HG03432 (cell line): ENCODE results near the gene CEMIP2.
"Not testable (repeated sequence)": the region's sequence is repeated elsewhere in the genome, so short reads cannot be mapped to it uniquely, and the experiment has no call there.

ENCODE experiments used
- ATAC-seq: cut with Tn5 transposase; IDR thresholded peaks from one replicate; pipeline ENCODE4 v1.9.1; 2021; ENCODE audit warnings: mild to moderate bottlenecking, moderate library complexity; ENCODE audit not compliant: unreplicated experiment

The CEMIP2 gene

DNA sequence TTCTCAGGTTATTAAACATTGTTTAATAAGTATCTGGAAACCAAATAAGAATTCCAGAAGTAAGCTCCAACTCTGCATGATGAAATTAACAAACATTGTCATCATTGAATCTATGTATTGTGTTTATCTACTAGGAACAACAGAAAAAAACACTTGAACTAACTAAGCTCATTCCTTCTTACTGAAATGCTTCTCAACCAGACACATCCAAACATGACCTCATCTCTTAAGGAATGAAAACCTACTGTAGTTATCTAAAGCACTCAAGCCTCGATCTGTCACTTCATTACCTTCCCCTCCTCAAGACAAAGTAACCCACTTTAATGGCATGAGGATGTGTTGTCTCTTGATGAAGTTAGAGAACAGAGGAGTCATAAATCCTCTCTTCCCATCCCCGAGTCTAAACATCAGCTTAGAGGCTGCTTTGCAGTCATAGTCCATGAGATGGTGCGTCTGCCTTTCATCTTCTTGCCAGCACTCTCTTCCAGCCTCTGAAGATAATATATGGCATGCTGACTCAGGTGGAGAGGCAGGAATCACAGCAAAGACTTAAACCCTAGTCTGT is 86.5 kb downstream of the CEMIP2 start:
- ATAC-seq: no peak

DNA sequence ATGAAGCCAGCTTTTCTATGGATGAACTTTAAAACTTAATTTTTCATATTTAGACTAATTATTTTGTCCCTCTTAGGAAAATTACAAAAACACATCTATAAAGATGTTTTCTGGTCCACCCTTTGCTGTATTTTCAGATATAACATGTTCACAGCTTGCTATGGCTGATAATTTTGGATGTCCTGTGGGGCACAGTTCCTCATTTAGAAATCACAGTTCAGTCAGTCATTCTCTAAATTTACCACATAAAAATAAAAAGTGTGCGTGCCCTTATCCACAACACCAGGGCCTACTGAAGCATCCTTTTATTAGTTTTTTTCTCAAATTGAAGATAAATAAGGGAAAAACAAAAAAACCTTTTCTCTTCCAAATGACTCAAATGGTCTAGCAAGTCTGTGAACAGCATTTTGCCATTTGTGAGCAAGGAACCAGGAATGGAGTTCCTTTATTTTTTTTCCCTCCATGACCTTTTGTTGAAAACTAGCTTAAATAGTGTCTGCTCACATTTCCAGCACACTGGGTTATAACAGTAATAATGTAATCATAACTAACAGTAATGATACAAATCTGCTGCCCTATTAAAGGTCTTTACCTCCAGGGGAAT is 87.1 kb downstream of the CEMIP2 start:
- ATAC-seq: peak; percentile 52

DNA sequence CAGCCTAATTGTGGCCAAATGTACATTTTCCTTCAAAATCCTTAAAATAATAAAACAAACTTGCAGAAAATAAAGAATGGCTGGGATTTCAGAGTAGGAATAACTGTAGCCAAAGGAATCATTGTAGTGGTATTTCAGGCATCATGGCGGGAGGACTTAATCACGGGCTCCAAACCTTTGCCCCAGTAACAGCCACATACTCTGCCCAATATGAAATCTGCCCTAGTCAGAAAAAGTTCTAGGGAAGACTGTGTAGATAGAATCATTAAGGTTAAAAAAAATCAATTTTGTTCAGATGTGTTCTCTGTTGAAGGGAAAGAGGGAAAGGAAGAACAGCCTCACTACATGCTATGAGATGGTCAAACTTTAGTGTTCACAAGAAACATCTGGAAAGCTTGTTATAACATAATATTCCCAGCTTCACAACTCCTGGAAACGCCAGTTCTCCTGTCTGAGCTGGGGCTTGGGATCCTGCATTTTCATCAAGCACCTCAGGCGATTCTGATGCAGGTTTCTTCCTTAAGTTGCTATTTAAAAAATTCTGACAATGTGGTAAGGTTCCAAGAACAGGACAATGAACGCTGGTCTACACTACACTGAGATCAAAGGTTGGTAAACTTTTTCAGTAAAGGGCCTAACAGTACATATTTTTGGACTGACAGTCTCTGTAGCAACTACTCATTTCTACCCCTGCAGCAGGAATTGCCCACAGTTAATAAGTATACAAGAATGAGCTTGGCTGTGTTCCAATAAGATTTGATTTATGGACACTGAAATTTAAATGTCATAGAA is 87.9 kb downstream of the CEMIP2 start:
- ATAC-seq: peak; percentile 60

DNA sequence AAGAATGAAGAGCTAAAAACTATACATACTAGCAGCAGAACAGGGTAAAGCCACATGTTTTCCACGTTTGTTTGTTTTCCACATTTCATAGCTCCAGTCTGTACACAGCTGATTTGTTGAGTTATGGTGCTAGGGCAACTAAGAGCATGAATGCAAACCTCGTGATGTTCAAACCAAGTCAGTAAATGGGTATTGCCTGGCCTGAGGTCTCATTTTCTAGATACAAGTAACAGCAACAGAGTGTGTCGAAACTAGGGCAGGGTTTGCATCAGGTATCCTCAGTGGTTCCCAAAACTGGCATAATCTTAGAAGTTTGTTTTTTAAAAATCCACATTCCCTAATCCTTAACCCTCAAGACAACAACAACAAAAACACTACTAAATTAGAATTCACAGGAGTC is 89.3 kb downstream of the CEMIP2 start:
- no peak for ATAC-seq

DNA sequence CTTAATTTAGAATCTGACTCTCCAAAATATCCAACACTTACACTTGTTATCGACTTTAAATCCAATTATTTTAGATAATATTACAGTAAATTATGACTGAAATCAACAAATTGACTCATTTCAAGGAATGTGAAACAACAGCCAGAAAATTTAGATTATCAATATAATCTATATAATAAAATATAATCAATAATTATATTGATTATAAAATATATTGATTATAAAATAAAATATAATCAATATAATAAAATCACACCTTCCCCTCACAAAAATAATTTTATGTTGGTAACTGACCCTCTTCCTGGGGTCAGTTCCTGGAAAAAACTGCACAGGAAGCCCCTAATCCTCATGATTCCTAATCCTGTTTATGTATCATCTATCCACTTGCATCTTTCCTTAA is 91.1 kb downstream of the CEMIP2 start:
- ATAC-seq: no peak

DNA sequence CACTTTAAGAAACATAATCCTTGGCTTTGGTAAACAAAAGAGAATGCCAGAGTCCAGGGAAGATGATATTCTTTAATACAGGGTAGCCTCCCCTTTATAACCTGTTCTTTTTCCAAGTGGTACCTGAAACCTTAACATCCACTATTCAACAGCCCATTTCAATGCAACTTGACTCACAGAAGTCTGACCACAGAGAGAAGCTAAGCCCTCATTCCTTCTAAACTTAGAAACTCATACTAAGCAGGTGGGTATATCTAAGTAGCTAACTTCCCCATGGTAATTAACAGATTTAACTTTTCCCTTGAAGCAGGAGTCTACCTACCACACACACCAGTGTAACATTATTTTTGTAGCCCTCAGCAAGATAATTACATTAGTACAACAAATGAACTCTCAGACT is 91.9 kb downstream of the CEMIP2 start:
- ATAC-seq: peak; percentile 41

DNA sequence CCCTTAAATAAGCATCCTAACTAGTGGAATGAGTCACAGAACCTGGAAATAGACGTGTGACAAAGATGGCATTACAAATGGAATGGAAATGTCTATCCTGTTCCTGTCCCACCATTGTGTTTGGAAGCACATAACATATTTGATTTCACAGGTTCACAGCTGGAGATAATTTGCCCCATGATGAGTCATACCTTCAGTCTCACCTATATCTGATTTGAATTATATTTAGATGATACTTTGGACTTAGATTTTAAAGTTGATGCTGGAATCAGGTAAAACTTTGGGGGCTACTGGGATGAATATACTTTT is 92.5 kb downstream of the CEMIP2 start:
- no peak for ATAC-seq

DNA sequence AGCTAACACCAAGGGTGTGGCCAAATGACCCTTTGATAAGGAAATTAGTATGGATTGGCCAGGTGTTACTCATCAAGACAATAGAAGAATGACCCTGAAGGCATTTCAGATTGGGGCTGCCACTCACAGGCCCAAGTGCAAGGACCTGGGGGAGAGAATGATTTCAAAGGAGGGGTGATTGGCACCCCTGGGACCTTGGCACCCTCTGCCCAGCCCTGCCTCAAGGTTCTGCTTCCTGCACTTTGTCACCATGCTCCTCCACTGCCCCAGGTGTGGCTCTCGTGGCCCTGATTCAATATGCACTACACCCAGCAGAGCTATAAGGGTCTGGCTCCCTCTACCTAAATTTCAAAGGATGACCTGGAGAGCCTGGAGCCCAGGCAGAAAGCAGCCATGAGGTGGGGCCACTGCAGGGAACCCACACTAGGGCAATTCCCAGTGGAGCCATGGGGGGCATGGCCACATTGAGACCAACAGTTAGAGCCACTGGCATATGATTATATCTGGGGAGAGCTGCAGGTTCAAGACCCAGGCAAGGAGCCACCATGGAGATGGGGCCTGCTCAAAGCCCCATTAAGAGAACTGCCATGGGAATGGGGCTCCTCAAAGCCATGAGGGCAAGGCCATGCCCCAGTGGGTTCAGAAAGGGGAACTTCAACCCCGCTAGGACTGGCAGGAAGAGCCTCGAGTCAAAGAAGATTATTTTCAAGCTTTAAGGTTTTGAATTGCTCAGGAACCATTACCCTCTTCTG is 93.0 kb downstream of the CEMIP2 start:
- no peak for ATAC-seq

DNA sequence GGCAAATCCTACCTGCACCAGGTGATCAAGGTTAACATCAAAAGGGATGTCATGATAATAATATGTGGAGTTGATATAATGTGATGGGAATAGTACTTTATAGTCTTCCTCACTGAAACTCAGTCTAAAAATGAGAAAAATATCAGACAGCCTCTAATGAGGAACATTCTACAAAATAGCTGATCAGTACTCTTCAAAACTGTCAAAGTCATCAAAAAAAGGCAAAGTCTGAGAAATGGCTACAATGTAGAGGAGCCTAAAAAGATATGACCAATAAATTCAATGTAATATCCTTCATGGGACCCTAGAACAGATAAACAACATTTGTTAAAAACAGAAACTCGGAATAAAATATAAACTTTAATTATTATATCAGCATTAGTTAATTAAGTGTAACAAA is 95.7 kb downstream of the CEMIP2 start:
- no peak for ATAC-seq

DNA sequence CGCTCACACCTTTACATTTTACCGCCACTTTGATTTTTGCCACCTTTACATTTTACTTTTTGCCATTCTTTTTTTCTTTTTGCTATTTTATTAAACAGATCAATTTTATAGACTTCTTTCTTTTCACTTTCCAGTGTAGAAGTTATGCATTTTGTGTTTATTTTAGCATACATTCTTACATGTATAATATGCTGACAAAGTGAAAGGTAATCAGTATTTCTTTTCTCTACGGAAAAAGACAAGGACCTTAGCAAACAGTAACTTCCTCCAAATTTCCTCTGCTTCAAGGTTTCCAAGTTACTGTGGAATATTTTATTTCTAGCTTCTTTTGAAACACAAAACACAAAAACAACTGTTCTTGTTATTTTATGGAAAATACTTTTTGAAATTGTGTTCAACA is 97.0 kb downstream of the CEMIP2 start:
- no peak for ATAC-seq

DNA sequence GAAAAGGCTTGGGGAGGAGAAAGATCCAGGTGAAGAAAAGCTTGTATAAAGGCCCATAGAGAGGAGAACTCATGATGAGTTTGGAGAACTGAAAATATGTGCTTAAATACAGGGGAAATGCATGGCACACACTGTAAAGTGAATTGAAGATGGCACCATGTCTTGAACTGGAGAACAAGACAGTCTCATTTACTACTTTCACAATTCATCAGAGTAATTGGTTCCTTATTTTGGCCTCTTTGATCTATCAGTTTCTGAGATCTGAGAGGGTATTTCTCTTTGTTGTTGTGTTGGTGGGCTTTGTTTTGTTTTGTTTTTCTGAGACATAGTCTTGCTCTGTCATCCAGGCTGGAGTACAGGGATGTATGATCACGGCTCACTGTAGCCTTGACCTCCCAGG is 98.2 kb downstream of the CEMIP2 start:
- ATAC-seq: peak; percentile 71

DNA sequence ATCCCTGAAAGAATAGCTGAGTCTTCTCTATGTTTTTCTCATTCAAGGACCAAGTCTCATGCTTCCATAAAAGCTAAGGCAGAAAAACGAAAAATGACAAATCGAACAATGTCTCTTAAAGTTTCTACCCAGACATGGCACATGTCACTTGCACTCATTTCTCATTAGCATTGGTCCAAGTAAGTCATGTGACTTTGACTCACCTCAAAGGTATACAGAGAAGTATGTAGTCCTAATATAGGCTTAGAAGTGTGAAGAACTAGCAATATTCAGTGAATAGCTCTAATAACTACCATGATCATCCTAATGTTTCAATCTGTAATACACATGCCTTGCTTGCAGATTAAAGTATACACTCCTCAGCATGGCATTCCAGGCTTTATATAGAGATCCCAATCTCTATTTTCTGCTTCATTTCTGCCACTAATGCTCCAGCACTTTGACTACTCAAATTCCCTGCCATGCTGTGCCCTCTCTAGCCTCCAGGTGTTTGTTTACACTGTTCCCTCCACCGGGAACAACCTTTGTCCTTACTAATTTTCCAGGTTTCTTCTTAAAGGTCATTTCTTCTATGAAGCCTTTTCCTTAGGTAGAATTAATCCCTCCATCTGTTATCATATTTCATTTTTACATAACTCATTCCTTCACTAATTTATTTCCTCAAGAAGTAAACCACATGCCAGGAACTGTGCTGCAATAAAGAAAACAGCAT is 98.9 kb downstream of the CEMIP2 start:
- ATAC-seq: no peak

DNA sequence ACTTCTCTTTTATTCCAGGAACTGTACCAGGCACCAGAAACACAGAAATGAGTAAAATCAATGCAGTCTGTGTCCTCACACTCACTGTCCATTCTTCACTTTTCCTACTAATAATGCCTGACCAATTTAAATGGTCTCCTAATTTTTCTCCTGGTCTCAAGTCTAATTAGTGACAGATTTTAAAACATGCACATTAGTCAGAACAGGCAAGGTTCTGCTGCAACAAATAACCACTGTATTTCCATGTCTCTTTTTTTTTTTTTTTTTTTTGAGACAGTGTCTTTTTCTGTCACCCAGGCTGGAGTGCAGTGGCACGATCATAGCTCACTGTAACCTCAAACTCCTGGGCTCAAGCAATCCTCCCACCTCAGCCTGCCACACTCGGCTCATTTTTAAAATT is 99.6 kb downstream of the CEMIP2 start:
- ATAC-seq: no peak

DNA sequence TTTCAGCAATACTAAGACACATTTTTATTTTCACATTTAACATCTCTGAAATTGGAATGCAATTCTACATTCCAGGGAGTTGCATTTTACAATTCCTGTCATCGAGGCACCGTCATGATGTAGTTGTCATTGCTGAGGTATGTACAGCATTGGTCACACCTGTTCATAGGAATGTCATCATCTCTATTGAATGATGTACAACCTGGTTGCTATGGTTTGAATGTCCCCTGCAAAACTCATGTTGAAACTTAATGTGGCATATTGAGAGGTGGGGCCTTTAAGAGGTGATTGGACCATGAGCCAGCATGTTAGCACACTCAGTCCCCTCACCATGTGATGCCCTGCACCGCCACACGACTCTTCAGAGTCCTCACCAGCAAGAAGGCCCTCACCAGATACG is 103.1 kb downstream of the CEMIP2 start:
- no peak for ATAC-seq

DNA sequence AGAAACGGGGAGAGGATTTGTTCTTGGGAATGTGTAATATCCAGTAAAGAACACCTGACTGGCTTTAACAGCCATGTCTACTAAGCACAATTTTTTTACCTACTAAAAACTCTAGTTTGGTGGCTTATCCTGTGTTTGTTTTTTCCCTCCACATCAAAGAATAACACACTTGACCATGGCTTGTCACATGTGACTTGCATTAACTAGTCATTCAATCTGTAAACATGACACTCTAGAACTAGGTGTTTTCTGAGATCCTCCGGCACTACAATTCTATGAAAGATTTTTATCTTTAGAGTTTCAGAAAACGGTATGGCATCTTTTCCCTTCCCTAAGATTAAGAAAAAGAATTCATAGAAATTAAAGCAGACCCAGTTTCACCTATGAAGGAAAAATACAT is 103.7 kb downstream of the CEMIP2 start:
- no peak for ATAC-seq

DNA sequence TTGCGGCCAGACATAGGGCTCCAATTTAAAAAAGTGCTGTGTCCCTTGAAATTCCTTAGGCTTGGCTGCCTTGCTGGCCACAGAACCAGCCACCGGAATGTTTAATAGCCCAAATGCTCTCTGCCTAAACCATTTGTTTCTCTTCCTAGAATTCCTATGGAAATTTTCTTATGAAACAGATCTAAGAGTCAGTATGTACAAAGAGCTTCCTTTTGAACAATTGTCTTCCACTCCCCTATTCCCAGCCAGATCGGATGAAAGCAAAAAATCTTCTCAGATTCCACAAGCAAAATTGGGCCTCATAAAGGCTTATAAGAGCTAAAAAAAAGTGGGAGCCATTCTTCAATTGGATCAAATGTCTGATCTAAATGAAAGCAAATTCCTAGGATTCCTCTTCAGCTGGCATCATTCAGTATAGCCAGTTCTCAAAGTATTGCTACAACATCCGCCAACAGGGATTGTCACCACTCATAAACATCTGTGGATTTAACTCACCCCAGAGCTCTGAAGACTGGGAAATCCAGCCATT is 104.3 kb downstream of the CEMIP2 start:
- no peak for ATAC-seq

DNA sequence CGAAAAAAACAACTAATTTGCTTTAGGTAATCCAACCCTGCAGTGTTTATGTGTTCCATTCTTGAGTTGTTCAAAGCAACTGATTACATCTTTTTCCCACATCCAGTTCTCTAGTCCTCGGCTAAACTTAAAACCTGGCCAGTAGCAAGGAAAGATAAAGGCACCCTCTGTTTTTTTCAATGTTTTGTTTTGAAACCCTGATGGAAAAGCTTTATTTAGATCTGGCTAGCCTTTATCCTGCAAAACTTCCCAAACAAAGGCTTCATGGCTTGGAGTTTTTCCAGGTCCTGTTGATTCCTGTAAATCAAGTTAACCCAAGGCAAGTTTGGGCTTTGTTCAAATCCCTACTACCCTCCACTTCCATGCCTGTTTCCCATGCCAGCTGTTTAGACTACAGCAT is 105.1 kb downstream of the CEMIP2 start:
- no peak for ATAC-seq

DNA sequence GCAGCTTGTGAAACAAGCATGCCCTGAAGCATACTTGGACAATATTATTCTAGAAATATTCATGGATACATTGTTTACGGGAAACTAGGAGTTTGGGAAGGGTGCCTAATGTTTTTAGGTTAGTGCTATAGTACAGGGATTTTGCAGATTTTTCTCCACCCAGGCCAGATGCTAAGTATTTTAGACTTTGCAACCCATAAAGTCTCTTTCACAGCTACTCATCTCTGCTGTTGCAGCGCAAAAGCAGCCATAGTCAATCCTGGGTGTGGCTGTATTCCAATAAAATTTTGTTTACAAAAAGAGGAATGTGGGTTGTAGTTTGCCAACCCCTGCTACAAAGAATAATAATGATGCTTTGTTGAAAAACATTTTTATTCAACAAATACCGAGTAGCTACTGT is 106.2 kb downstream of the CEMIP2 start:
- no peak for ATAC-seq

DNA sequence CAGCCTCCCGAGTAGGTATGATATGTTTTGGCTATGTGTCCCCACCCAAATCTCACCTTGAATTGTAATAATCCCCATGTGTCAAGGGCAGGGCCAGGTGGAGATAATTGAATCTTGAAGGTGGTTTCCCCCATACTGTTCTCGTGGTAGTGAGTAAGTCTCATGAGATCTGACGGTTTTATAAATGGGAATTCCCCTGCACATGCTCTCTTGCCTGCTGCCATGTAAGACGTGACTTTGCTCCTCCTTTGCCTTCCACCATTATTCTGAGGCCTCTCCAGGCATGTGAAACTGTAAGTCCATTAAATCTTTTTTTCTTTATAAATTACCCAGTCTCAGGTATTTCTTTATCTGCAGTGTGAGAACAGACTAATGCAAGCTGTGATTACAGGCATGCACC is 111.0 kb downstream of the CEMIP2 start:
- ATAC-seq: not testable (repeated sequence)

DNA sequence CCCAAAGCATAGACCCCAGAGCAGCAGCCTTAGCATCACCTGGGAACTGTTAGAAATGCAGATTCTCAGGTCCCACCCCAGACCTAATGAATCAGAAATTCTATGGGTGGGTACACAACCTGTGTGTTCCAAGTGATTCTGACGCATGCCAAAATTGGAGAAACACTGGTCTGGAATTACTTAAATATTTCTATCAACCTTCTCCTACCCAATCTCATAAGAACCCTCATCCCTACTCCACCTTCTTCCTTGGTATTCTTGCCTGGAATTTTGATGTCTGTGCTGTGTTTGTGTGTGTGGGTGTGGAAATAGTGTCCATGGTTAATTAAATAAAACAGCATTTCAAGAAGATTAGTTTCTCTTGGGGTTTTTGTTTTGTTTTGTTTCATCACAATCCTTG is 111.8 kb downstream of the CEMIP2 start:
- ATAC-seq: no peak

DNA sequence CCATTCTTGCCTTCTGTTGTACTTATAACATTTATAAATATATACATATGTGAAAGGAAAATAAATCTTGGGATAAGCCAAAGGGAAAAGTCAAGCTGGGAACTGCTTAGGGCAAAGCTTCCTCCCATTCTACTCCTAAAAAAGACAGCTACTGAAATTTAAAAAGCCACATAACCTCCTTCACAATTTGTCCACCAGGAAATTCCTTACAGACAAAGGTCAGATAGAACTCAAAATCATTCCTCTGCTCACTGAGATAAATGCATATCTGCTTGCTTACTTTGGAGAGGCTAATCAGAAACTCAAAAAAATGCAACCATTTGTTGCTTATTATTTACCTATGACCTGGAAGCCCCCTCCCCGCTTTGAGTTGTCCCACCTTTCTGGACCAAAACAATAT is 112.5 kb downstream of the CEMIP2 start:
- ATAC-seq: no peak
